Measurements from ENCODE around the gene IGFBP6.
"Not testable (repeated sequence)": the region's sequence is repeated elsewhere in the genome, so short reads cannot be mapped to it uniquely, and the experiment has no call there.

IGFBP6 gene

DNA sequence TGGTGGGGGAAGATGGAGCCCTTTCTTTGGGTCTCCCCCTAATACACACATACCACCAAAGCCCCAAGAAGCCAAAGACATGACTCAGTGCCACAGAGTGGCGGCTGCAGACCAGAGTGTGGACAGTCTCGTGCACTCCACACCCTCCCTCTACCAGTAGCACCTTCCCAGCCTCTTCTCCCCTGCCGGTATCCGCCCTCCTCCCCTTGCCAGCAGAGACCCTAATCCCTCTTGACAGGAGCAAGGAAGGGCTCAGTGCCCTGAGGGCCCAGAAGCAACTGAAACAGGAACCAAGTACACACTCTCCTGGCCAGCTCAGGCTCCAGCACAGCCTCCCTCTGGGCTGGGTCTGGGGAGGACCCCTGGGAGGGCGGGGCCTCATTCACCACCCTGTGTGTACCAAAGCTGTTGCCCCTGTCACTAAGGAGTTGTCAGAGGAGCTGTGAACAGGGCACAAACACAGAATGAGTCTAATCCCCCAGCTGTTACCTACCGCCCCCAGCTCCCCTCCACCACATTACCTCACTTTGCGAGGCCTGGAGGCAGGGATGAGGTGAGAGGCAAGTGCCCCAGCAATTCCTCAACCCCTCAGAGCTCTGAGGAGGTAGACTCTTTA, 26.5 kb upstream of the IGFBP6 start:
- no peak for DNase-seq (ENCODE audit: low read depth, low spot score)

DNA sequence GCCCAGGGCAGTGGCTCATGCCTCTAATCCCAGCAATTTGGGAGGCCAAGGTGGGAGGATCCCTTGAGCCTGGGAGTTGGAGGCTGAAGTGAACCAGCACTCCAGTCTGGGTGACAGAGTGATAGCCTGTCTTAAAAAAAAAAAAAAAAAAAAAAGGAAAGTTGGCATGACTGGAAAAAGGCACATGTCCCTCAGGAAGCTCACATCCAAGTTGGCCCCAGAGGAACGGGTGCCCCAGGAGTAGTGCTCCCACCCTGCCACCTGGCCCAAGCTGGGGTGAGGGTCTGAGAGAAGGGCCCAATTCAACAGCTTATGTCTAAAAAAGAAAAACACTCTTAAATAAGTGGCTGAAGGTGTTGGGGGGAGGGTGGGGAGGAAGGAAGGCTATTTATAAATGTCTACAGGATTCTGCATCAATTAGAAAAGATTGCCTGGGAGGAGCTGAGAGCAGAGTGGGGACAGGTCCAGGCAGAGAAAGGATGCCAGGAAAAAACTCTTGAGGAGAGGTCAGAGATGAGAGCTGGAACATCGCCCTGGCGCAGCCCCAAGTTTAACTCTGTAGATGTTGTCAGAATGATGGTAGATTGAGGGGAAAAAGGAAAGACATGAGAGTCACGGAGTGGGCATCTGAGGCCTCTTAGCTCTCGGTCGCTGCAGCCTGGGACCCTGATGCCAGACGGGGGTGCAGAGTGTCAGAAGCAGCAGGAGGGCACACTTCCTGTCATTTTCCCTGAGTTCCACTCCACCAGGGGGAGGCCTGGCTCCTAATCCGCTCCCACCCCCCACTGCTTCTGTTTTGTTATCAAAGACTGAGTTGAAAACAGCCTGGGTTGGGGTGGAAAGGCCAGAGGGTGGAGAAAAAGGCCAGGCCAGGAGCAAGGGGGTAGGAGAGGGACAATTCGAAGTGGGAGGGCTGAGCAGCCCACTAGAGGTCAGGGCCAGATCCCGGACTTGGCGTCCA, 25.6 kb upstream of the IGFBP6 start:
- no peak for DNase-seq (ENCODE audit: low read depth, low spot score)

DNA sequence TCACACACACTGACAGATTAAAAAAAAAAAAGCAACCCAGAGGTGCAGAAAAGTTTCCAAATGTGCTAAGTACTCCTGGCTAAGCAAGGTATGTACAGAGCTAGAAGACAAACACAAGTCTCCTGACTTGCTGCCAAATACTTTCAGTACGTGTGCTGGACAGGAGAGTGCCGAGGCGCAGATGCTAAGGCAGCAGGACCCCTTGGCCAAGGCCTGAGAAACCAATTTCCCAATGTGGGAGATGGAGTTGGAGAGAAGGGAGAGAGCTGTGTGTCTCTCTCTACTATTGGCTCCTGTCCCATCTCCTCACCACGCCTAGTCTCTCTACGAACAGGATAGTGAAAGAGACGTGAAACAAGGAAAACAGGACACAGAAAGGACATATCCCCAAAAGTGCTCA, 23.6 kb upstream of the IGFBP6 start:
- no peak for DNase-seq (ENCODE audit: low read depth, low spot score)

DNA sequence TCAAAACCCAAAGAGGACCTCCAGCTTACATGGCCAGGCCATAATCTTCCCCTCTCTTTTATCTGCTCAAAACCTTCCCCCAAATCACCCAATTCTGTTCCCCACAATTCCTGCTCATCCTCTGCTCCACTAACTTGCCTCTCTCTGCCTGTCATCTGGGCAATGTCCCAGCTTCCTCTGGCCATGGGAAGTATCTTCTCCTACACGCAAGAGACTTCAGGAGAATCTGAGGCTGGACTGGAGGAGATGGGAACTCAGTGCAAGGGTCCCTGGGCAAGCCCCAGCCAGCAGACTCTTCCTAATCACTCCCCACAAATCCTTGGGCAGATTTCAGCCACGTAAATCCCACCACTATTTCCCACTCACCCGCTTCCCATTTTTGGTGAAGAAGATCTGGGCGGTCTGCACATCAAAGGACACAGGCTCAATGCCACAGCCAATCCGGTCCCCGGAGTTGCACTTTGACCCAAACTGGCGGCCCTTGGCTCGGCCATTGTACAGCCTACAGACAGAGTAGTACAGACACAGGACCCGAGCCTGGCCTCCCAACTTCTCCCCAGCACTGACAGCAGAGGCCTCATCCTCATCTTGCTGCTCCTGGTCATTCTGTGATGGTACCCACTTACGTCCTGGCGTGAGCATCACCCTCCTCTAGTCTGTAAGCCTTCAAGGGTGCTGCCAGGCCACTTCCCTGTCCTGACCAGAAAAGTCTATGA, 23.0 kb upstream of the IGFBP6 start:
- DNase-seq (ENCODE audit: low read depth, low spot score), result no peak

DNA sequence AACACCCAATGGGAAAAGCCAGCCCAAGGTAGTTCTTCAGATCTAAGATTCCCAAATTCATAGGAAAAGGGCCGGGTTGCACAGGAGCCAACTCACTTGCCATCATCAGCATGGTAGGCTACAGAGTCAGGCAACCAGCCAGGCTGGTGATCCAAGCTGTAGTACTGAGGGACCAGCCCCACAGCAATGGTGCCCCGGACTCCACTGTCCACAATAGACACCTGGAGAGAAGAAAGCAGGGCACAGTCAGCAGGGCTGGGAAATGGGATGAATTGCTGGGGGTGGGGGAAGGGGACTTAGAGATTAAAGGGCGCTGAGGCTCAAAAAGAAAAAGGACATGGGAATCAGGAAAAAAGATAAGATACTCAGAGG, 22.5 kb upstream of the IGFBP6 start:
- DNase-seq (ENCODE audit: low read depth, low spot score), result no peak

DNA sequence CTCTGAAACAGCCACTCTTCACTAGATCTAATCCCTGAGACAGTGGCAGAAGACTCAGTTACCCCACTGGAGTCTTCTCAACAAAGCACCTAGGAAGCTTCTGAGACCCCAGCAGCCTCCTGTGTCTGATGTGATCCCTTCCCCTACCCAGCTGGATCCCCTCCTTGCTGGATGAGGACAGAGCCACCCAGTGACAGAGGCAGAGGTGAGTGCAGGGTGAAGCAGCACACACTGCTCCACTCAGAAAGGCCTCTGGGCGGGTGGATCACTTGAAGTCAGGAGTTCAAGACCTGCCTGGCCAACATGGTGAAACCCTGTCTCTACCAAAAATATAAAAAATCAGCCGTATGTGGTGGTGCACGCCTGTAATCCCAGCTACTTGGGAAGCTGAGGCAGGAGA, 21.0 kb upstream of the IGFBP6 start:
- no peak for DNase-seq (ENCODE audit: low read depth, low spot score)

DNA sequence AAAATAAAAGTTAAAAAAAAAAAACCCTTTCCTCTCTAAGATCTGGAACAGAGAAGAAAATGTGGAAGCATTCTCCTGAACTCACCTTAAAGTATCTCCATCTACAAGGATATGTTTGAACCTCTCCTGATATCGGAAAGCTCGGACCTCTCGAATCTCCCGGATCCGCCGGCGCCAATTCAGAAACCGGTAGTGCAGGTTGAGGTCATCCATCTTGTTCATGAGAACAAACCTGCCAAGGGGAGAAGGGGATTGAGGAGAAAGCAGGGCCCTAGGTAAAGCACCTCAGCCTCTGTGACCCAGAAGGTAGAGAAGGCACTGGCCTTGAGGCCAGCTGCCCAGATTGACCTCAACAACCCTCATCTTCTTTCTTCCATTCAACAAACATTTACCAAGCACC, 20.4 kb upstream of the IGFBP6 start:
- DNase-seq (ENCODE audit: low read depth, low spot score), result no peak

DNA sequence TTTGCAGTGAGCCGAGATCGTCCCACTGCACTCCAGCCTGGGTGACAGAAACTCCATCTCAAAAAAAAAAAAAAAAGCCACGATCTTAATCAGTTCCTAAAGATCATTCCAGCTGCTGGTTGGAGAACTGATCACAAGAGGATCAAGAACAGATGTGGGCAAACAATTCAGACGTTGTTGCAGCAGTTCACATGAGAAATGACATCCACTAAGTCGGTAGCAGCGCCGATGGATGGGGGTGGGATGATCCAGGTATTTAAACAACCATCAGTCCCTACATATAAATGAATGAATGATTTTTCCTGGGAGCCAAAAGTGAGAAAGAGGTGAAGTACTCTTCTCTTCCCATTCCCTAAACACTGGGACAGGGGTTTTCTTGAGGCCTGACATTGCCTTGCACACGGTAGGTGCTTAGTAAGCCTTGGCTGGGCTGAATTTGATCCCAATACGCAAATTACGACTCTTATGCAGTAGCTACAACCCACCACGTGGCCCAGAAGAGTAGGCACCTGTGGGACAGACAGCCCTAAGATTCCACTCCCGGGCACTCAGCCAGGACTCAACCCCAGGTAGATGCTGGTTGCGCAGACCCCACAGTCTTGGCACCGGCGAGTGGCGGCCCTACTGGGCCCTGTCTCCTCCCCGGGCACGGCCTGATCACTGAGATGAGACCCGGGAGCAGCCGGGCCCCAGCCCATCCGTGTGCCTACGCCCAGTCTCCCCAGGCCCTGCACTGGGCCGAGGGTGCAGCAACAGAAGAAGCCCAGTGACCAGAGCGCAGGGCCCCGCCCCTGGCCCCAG, 18.8 kb upstream of the IGFBP6 start:
- DNase-seq (ENCODE audit: low read depth, low spot score), result no peak

DNA sequence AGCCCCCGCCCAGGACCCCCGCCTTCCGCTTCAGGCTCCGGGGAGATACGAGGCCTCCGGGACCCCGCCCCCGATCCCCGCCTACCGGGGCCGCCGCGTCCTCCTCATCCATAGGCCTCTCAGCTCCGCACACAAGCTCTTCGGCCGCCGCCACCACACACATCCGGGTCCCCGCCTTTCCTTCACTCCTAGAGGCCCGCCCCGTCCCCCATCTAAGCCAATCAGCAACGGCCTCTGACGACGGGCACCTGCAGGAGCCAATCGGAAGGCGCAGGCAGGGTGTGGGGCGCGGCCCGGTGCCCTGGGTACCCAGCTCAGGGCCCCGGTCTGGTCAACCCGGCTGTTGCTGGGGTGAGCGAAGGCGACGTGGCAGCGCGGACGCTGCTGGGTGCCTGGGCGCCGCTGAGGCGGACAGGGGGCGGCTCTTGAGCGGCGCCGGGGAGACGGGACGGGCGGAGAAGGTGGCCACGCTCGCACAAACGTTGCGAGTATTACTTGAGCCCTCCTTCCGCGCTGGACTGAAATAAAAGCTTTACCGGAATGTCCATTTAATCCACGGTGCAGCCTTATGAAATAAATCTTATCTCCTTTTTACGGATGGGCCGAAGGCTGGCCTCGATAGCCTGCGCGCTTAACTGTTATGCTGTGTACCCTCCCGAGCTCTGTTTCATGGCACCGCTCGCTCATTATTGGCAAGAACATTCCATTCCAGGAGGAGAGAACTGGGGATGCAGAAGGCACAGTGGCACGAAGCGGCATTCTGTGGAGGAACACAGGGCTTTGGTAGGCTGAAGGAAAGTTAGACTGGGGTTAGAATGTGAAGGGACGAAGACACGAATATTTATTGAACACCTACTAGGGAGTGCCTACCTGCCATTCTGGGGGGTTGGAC, 18.0 kb upstream of the IGFBP6 start, which contains the start of gene SPRYD3:
Gene SPRYD3 (minus strand): TSS at position 165 of the 892 bp plus-strand sequence. CDS start 57 bp downstream, at position 108.
- DNase-seq (ENCODE audit: low read depth, low spot score), result peak; percentile 91

DNA sequence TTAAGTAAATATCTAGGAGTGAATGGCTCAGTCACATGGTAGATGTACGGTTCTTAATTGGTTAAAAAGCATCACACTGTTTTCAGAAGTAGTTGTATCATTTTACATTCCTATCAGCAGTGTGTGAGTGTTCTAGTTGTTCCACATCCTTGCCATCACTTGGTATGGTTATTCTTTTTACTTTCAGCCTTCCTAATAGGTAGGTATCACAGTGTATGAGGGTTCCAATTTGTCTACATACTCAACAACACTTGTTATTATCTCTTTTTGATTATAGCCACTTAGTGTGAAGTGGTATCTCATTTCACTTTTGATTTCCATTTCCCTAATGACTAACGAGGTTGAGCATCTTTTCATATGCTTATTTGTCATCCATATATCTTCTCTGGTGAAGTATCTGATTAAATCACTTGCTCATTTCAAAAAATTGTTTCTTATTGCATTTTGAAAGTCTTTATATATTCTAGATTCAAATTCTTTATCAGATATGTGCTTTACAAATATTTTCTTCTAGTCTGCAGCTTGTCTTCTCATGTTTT, 14.8 kb upstream of the IGFBP6 start:
- no peak for DNase-seq (ENCODE audit: low read depth, low spot score)

DNA sequence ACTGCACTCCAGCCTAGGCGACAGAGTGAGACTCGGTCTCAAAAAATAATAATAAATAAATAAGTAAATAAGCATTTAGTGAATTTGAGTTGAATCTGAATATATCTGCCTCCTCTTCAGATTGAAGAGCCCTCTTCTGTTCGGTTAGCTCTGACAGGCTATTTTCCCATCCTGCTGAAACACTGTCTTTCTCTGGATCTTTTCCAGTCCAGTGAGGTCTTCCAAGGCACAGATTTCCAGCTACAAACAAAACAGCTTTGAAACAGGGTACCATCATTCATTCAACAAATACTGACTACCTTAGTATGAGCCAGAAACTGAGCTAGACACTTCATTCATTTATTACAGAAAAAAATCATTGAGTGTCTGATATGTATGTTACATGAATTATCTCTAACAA, 11.1 kb upstream of the IGFBP6 start:
- no peak for DNase-seq (ENCODE audit: low read depth, low spot score)

DNA sequence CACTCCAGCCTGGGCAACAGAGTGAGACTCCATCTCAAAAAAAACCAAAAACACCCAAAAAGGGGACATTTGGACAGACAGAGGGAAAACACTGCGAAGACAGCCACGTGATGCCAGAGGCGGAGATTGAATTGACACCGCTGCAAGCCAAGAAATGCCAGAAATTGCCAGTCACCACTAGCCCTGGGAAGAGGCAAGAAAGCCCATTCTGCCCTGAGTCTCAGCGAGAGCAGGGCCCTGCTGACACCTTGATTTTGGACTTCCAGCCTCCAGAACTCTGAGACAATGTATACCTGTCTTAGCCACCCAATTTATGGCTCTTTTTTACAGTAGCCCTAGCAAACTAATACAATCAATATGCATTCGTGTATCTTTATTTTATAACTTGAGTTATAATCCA, 7.4 kb upstream of the IGFBP6 start:
- no peak for DNase-seq (ENCODE audit: low read depth, low spot score)

DNA sequence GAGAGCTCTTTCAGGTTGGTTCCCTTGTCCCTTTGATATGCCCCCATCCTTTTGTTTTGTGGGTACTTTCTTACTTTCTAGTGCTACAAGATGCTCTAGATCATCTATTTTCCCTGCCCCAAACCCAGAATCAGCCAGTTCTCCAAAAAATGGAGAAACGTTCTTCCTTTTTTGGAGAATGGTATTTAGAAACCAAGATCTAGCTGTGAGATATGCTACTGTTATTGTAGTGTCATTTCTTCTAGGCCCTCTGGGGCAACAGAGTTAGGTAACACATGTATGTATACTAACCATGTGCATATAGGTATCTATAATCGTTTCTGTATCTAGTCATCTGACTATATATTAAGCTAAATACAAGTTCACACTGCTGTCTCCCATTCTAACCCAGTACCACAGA, 6.9 kb upstream of the IGFBP6 start:
- DNase-seq (ENCODE audit: low read depth, low spot score), result no peak

DNA sequence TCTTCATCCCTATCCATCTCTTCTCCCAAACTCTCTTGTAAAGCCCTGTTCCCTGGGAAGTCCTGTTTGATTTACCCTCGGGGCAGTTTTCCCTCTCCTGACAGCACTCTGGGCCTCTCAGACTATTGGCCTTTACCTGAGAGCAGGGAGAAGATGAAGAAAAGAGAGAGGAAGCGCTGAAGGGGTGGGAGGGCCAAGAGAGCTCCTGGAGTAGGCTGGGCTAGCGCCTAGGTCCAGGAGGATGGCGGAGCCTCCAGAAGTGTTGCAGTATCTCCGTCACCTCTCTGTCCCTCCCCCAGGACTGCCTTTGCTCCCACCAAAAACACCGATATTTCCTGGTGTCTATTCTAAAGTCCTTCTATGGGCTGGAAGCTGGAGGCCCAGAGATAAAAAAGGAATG, 5.7 kb upstream of the IGFBP6 start:
- DNase-seq (ENCODE audit: low read depth, low spot score), result no peak

DNA sequence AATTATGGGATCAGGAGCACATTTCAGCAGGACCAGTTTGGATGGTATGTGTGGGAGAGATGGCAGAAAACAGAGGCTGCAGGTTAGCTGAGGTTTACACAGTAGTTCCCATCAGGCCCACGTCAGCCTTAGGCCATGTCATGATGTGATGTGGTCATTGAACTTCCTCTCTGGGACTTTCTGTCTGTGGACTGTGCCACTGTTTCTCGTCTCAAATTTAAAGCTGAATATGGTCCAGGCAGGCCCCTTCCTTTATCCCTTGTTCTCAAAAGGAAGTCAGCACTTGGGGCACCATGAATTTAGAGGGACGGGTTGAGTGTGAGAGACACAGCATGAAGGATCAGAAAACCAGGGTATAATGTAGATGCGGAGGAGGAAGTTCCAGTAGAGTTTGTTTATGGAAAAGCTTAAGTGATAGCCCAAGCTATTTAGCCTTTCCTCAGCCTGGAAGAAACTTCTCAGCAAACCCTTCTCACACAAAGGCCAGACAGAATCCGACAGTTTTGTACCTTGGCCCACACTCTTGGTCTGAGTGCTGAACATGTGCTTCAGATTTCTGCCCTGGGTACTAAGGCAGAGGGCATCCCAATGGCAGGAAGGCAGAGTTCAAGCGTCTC, 3.6 kb upstream of the IGFBP6 start:
- no peak for DNase-seq (ENCODE audit: low read depth, low spot score)

DNA sequence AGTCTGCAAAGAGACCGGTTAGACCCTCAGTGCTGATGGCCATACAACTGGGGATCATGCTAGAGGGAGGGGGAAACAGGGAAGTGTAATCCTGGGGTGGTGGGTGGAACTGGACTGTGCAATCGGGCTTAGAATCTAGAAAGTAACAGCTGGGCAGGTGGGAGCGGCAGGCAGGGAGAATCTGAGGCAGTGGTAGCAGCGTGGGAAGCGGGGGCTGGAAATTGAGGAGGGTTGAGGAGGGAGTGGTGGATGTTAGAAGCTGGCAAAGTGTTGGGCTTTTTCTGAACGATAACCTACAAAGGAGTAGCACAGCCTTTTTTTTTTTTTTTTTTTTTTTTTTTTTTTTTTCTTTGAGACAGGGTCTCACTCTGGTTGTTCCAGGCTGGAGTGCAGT, 3.1 kb upstream of the IGFBP6 start:
- DNase-seq (ENCODE audit: low read depth, low spot score), result no peak

DNA sequence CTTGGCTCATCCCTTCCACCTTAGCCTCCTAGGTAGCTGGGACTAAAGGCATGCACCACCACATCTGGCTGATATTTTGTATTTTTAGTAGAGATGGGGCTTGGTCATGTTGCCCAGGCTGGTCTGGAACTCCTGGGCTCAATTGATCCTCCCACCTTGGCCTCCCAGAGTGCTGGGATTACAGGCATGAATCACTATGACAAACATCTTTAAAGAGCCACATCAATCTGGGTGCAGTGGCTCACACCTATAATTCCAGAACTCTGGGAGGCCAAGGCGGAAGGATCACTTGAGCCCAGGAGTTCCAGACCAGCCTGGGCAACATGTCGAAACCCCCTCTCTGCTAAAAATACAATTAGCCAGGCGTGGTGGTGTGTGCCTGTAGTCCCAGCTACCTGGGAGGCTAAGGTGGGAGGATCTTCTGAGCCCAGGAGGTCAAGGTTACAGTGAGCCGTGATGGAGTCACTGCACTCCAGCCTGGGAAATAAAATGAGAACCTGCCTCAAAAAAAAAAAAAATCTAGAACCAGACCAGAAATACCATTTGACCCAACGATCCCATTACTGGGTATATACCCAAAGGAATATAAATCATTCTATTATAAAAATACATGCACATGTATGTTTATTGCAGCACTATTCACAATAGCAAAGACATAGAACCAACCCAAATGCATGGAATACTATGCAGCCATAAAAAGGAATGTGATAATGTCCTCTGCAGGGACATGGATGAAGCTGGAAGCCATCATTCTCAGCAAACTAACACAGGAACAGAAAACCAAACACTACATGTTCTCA, 2.5 kb upstream of the IGFBP6 start:
- not testable (repeated sequence) for DNase-seq (ENCODE audit: low read depth, low spot score)

DNA sequence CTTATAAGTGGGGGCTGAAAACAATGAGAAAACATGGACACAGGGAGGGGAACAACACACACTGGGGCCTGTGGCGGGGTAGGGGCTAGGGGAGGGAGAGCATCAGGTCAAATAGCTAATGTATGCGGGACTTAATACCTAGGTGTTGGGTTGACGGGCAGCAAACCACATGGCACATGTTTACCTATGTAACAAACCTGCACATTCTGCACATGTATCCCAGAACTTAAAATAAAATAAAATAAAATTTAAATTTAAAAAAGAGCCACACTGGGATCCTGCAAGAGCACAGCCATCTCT, 1.9 kb upstream of the IGFBP6 start:
- DNase-seq (ENCODE audit: low read depth, low spot score), result not testable (repeated sequence)

DNA sequence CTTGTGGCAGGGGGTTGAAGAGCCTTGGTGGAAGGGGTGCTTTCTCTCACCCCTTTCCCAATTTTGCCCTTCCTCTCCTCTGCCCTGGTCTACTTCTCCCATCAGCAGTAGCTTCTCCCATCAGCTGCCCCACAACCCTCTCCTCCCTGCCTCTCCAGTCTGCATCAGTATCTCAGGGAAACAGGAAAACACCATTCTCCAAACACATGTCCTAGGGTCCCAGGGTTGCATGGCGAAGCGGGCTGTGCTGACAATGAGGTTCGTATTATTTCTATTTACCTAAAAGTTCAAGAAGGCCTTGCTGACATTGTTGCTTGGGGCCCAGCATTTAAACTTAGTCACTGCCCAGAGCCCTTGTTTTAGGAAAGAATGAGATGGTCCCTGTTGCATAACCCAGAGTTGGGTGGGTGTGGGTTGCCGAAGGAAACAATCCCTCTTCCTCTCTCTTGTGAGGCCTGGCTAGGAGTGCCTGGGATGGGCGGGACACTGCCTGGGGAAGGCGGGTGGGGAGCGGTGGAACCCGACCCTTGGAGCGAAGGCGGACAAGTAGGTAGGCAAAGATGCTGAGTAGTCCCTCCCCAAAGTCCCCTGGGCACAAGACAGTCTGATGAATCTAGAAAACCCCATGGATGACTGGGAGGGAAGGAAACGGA, 1.3 kb upstream of the IGFBP6 start:
- no peak for DNase-seq (ENCODE audit: low read depth, low spot score)

Data from brain pericyte (primary cell).